PC-3 (cell line): ENCODE measurements around the gene ORC6.

Experiments
- EZH2 ChIP-seq: fragments of 300-600 bp; sonication (generic); IDR thresholded peaks from one replicate; pipeline ENCODE4 v1.6.1; 2017; ENCODE audit warnings: antibody characterized with exemption, mild to moderate bottlenecking, low read length; ENCODE audit not compliant: unreplicated experiment
- TF ChIP-seq, protein P1 (sequence below): fragments of 300-600 bp; sonication (generic); conservative IDR thresholded peaks from 2 replicates; pipeline ENCODE4 v1.5.1; 2017; ENCODE audit warnings: antibody characterized with exemption, low read depth, mild to moderate bottlenecking, low read length

DNA sequence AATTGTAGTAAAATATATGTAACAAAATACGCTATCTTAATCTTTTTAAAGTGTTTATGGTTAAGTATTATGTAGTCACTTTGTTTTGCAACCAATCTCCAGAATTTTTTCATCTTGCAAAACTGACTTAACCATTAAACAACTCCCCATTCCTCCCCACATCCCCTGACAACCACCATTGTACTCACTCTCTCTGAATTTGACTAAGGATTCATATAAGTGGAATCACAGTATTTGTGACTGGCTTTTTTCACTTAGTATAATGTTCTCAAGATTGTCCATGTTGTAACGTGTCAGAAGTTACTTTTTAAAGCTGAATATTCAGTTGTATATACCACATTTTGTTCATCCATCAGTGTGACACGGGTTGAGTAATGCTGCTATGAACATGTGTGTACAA, 10.6 kb downstream of the ORC6 start:
- TF ChIP-seq, protein P1, sequence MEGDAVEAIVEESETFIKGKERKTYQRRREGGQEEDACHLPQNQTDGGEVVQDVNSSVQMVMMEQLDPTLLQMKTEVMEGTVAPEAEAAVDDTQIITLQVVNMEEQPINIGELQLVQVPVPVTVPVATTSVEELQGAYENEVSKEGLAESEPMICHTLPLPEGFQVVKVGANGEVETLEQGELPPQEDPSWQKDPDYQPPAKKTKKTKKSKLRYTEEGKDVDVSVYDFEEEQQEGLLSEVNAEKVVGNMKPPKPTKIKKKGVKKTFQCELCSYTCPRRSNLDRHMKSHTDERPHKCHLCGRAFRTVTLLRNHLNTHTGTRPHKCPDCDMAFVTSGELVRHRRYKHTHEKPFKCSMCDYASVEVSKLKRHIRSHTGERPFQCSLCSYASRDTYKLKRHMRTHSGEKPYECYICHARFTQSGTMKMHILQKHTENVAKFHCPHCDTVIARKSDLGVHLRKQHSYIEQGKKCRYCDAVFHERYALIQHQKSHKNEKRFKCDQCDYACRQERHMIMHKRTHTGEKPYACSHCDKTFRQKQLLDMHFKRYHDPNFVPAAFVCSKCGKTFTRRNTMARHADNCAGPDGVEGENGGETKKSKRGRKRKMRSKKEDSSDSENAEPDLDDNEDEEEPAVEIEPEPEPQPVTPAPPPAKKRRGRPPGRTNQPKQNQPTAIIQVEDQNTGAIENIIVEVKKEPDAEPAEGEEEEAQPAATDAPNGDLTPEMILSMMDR: no peak
- TF ChIP-seq EZH2: no peak
